Stimulated activated CD4-positive, alpha-beta T cell treated with anti-CD3 and anti-CD28 coated beads, TNF-alpha, amount 100 ng/mL, for 24 hours (primary cell): ENCODE results near the gene AKAP12.
"Not testable (repeated sequence)": the region's sequence is repeated elsewhere in the genome, so short reads cannot be mapped to it uniquely, and the experiment has no call there.

ENCODE experiments used
- DNase-seq, 3 experiments: peaks; one replicate each; pipeline ENCODE4 v3.0.0-alpha.2; 2020; ENCODE audit warnings: low read depth in 3 of 3

The AKAP12 gene

GRCh38 chr6:151341476-151342195, 101.9 kb downstream of the AKAP12 start:
- no peak for DNase-seq

GRCh38 chr6:151342750-151343149, 103.0 kb downstream of the AKAP12 start:
- DNase-seq, result not testable (repeated sequence)

GRCh38 chr6:151349651-151350270, 110.0 kb downstream of the AKAP12 start:
- no peak for DNase-seq

GRCh38 chr6:151350442-151351145, 110.8 kb downstream of the AKAP12 start:
- no peak for DNase-seq

GRCh38 chr6:151351146-151351700, 111.5 kb downstream of the AKAP12 start:
- no peak for DNase-seq

- DNase-seq, result no peak
Measured at GRCh38 chr6:151351731-151352130, 112.0 kb downstream of the AKAP12 start.

GRCh38 chr6:151352410-151353396, 112.9 kb downstream of the AKAP12 start:
- no peak for DNase-seq

- DNase-seq, result no peak
Measured at GRCh38 chr6:151353795-151354194, 114.0 kb downstream of the AKAP12 start.

GRCh38 chr6:151356983-151357382, 117.2 kb downstream of the AKAP12 start:
- not testable (repeated sequence) for DNase-seq

- no peak for DNase-seq
Measured at GRCh38 chr6:151357758-151358436, 118.1 kb downstream of the AKAP12 start.

GRCh38 chr6:151358475-151358874, 118.7 kb downstream of the AKAP12 start:
- DNase-seq, result no peak

GRCh38 chr6:151359486-151359885, 119.7 kb downstream of the AKAP12 start:
- DNase-seq, result no peak

GRCh38 chr6:151365233-151365632, 125.5 kb downstream of the AKAP12 start:
- DNase-seq, result no peak

GRCh38 chr6:151370509-151371078, 130.8 kb downstream of the AKAP12 start:
- DNase-seq, result no peak

- no peak for DNase-seq
Measured at GRCh38 chr6:151372164-151372563, 132.4 kb downstream of the AKAP12 start.

- DNase-seq, result no peak
Measured at GRCh38 chr6:151374036-151374683, 134.4 kb downstream of the AKAP12 start.

GRCh38 chr6:151375833-151376232, 136.1 kb downstream of the AKAP12 start:
- DNase-seq, result no peak

- no peak for DNase-seq
Measured at GRCh38 chr6:151376440-151376839, 136.7 kb downstream of the AKAP12 start.

- DNase-seq, result no peak
Measured at GRCh38 chr6:151377095-151377494, 137.3 kb downstream of the AKAP12 start.
